Measurements from ENCODE around the gene SIPA1.

GRCh38 chr11:65637032-65637557, 806 bp upstream of the SIPA1 start:
- TF ChIP-seq POLR2A (IDR thresholded peaks at IDR 0.05; ENCODE audit: borderline replicate concordance, extremely low read depth, insufficient read depth, insufficient read length) (no peak), CTCF (IDR thresholded peaks at IDR 0.05 in 2 of 3, conservative IDR thresholded peaks at IDR 0.05 in 1 of 3; ENCODE audit: borderline replicate concordance in 1 of 3, insufficient read depth in 1 of 3, low read depth in 2 of 3, low read length in 2 of 3) (no peak), EZH2 (IDR thresholded peaks at IDR 0.05) (no peak), FOSL1 (IDR thresholded peaks at IDR 0.05; ENCODE audit: low read depth) (no peak)

Measured in HCT116 (cell line).